Keratinocyte (primary cell): ENCODE data around the gene DIP2B. TPM values are rescaled to one million over a fixed set of nuclear protein-coding genes. Genes with fewer than 3 reads are reported as not detected.

Experiments used
- DNase-seq: peaks from one replicate; pipeline ENCODE4 v3.0.0-alpha.2; 2011; ENCODE audit warnings: low read depth, missing footprints, low spot score
- FAIRE-seq: peaks from 2 replicates; lab custom pipeline; 2011; peaks lifted over from hg19 to GRCh38; lab: Jason Lieb, UNC
- H2AFZ ChIP-seq: 2 replicates; pipeline ENCODE4 v1.6.0; 2012; ENCODE audit warnings: low read length, control low read depth, inconsistent platforms; ENCODE audit not compliant: control insufficient read depth
- H3K27ac ChIP-seq: 2 replicates; pipeline ENCODE4 v1.5.1; 2011; ENCODE audit warnings: low read length; ENCODE audit not compliant: control insufficient read depth, insufficient read depth
- H3K27me3 ChIP-seq: 3 replicates; pipeline ENCODE4 v1.6.0; 2011; ENCODE audit warnings: low read length; ENCODE audit not compliant: control insufficient read depth, insufficient read depth; ENCODE audit errors: extremely low read depth
- H3K36me3 ChIP-seq, 2 experiments: 2 replicates in 1 of 2; 3 replicates in 1 of 2; pipeline ENCODE4 v1.5.1; 2011; ENCODE audit warnings: low read length in 2 of 2, mild to moderate bottlenecking in 1 of 2; ENCODE audit not compliant: control insufficient read depth in 2 of 2, insufficient read depth in 2 of 2; ENCODE audit errors: extremely low read depth in 1 of 2
- H3K4me1 ChIP-seq: 3 replicates; pipeline ENCODE4 v1.5.1; 2011; ENCODE audit warnings: low read length; ENCODE audit not compliant: control insufficient read depth, insufficient read depth; ENCODE audit errors: extremely low read depth
- H3K4me2 ChIP-seq: 3 replicates; pipeline ENCODE4 v1.6.0; 2011; ENCODE audit warnings: low read depth, low read length; ENCODE audit not compliant: control insufficient read depth, insufficient read depth; ENCODE audit errors: extremely low read depth
- H3K4me3 ChIP-seq, 3 experiments: fragments of 200-600 bp in 1 of 3; sonication (generic) in 1 of 3; 2 replicates in 2 of 3; 3 replicates in 1 of 3; pipeline ENCODE4 v1.5.1; 2011 to 2016; ENCODE audit warnings: low read length in 3 of 3, mild to moderate bottlenecking in 3 of 3, control low read depth in 2 of 3, inconsistent platforms in 1 of 3, low read depth in 1 of 3, mixed read lengths in 1 of 3, mixed run types in 1 of 3, moderate library complexity in 1 of 3; ENCODE audit not compliant: control insufficient read depth in 2 of 3, insufficient read depth in 2 of 3; ENCODE audit errors: extremely low read depth in 1 of 3
- H3K79me2 ChIP-seq: 2 replicates; pipeline ENCODE4 v1.6.0; 2012; ENCODE audit warnings: low read length; ENCODE audit not compliant: control insufficient read depth, insufficient read depth
- H3K9ac ChIP-seq: 3 replicates; pipeline ENCODE4 v1.6.0; 2011; ENCODE audit warnings: low read length; ENCODE audit not compliant: control insufficient read depth, insufficient read depth; ENCODE audit errors: extremely low read depth
- H3K9me1 ChIP-seq: 3 replicates; pipeline ENCODE4 v1.6.0; 2011; ENCODE audit warnings: low read length; ENCODE audit not compliant: control insufficient read depth, insufficient read depth; ENCODE audit errors: extremely low read depth
- H3K9me3 ChIP-seq: 2 replicates; pipeline ENCODE4 v1.5.1; 2012; ENCODE audit warnings: low read depth, low read length; ENCODE audit not compliant: control insufficient read depth
- H4K20me1 ChIP-seq: 3 replicates; pipeline ENCODE4 v1.6.0; 2011; ENCODE audit warnings: low read length; ENCODE audit not compliant: control insufficient read depth, insufficient read depth; ENCODE audit errors: extremely low read depth
- EZH2 ChIP-seq: IDR thresholded peaks from one replicate; pipeline ENCODE4 v1.6.1; 2012; ENCODE audit warnings: inconsistent platforms, mild to moderate bottlenecking, low read length, moderate library complexity
- dilution Hi-C: fragments of 300-500 bp; cut with MboI; formaldehyde crosslinking; loops from one replicate; pipeline ENCODE4 v1.7.0; 2020; ENCODE audit warnings: low sequenced_read_pairs; ENCODE audit not compliant: extremely low pct_ligation_motif_present
- polyA plus RNA-seq, 5 experiments: library from polyadenylated mRNA; depleted of rRNA in 3 of 5; stranded (reverse) in 3 of 5; stranded (forward) in 1 of 5; unstranded in 1 of 5; fragments of >200 nt; gene quantifications; 1 replicate in 1 of 5; 2 replicates in 3 of 5; 3 replicates in 1 of 5; pipeline versions ENCODE4 v1.2.1 to v1.2.3, GENCODE V29; 2011 to 2012; ENCODE audit warnings: missing spikeins in 2 of 5, low read depth in 1 of 5, low replicate concordance in 1 of 5
- small RNA-seq, 3 experiments: library from RNA; depleted of rRNA; stranded (forward); fragments of <200 nt; gene quantifications; one replicate each; pipeline ENCODE3, GENCODE V24; 2012; ENCODE audit warnings: low read depth in 3 of 3, low replicate concordance in 1 of 3; ENCODE audit not compliant: insufficient read length in 3 of 3
- TF ChIP-seq, protein P1 (sequence below), 3 experiments: IDR thresholded peaks in 1 of 3; conservative IDR thresholded peaks in 1 of 3; optimal IDR thresholded peaks in 1 of 3; 2 replicates in 2 of 3; 3 replicates in 1 of 3; pipeline versions ENCODE3 to v1.5.1; 2011; ENCODE audit warnings: low read length in 3 of 3, mild to moderate bottlenecking in 3 of 3, moderate library complexity in 2 of 3, control low read depth in 1 of 3, inconsistent platforms in 1 of 3; ENCODE audit not compliant: insufficient read depth in 2 of 3; ENCODE audit errors: extremely low read depth in 1 of 3

Gene DIP2B
- polyA plus RNA-seq, 1 donor (not counting 4 experiments of a cell fraction or from before 2014, with no cell fraction given) = 30.2 TPM

DNA sequence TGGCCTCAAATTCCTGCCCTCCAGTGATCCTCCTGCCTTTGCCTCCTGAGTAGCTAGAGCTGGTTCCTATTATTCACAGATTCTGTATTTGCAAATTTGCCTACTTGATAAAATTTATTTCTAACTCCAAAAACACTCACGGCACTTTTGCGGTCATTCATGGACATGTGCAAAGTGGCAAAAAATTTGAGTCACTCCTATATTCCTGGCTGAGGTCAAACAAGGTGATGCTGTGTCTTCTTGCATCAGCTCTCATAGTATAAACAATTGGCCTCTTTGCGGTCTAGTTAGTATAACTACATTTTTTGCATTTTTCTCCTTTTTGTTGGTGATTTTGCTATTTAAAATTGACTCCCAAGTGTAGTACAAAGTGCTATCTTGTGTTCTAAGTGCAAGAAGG, 283.8 kb downstream of the DIP2B start:
- peaks cover 19% of the 10 kb centered on the region for H3K79me2 ChIP-seq
- peaks cover 0 to 4% of the 10 kb centered on the region in 2 experiments for H3K36me3 ChIP-seq
- H3K4me1 ChIP-seq = peaks cover 29% of the 10 kb centered on the region
- dilution Hi-C loops = no loop called here
- H3K27me3 ChIP-seq = no peaks in the 10 kb centered on the region
- no peak for DNase-seq
- no peak overlapping the region for H3K4me3 ChIP-seq
- no peak overlapping the region for H3K27ac ChIP-seq
- no peak overlapping the region for H3K4me2 ChIP-seq
- no peaks in the 10 kb centered on the region for H4K20me1 ChIP-seq
- H3K9ac ChIP-seq = no peak overlapping the region
- H2AFZ ChIP-seq = no peak overlapping the region
- H3K9me1 ChIP-seq = no peaks in the 10 kb centered on the region
- no peak for FAIRE-seq
- no peaks in the 10 kb centered on the region for H3K9me3 ChIP-seq
- no peak for TF ChIP-seq EZH2
- TF ChIP-seq, protein P1, sequence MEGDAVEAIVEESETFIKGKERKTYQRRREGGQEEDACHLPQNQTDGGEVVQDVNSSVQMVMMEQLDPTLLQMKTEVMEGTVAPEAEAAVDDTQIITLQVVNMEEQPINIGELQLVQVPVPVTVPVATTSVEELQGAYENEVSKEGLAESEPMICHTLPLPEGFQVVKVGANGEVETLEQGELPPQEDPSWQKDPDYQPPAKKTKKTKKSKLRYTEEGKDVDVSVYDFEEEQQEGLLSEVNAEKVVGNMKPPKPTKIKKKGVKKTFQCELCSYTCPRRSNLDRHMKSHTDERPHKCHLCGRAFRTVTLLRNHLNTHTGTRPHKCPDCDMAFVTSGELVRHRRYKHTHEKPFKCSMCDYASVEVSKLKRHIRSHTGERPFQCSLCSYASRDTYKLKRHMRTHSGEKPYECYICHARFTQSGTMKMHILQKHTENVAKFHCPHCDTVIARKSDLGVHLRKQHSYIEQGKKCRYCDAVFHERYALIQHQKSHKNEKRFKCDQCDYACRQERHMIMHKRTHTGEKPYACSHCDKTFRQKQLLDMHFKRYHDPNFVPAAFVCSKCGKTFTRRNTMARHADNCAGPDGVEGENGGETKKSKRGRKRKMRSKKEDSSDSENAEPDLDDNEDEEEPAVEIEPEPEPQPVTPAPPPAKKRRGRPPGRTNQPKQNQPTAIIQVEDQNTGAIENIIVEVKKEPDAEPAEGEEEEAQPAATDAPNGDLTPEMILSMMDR (optimal IDR thresholded peaks at IDR 0.05 in 1 of 3, IDR thresholded peaks at IDR 0.05 in 1 of 3, conservative IDR thresholded peaks at IDR 0.05 in 1 of 3; ENCODE audit: extremely low read depth in 1 of 3, insufficient read depth in 2 of 3, low read length in 3 of 3) = no peak

DNA sequence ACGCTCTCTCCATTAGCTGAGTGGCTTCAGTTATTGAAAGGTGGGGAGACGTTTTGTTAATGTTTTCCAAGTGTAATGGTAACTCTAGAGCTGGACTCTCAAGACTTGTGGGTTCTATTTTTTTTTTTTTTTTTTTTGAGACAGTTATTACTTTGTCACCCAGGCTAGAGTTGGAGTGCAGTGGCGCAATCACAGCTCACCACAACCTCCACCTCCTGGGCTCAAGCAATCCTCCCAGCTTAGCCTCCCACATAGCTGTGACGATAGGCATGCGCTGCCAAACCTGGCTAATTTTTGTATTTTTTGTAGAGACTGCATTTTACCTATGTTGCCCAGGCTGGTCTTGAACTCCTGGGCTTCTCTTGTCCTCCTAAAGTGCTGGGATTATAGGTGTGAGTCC, 285.3 kb downstream of the DIP2B start:
- Histone ChIP-seq H3K9me3 (no peaks in the 10 kb centered on the region), H2AFZ (no peak overlapping the region), H3K9ac (no peak overlapping the region), H3K9me1 (no peaks in the 10 kb centered on the region), H3K36me3 (peaks cover 0 to 4% of the 10 kb centered on the region in 2 experiments), H3K4me1 (peaks cover 26% of the 10 kb centered on the region), H3K4me3 (no peak overlapping the region), H3K4me2 (no peak overlapping the region), H3K79me2 (peaks cover 17% of the 10 kb centered on the region), H3K27ac (no peak overlapping the region), H3K27me3 (no peaks in the 10 kb centered on the region), H4K20me1 (no peaks in the 10 kb centered on the region)
- no peak for TF ChIP-seq EZH2
- TF ChIP-seq, protein P1 (optimal IDR thresholded peaks at IDR 0.05 in 1 of 3, IDR thresholded peaks at IDR 0.05 in 1 of 3, conservative IDR thresholded peaks at IDR 0.05 in 1 of 3; ENCODE audit: extremely low read depth in 1 of 3, insufficient read depth in 2 of 3, low read length in 3 of 3) = no peak
- dilution Hi-C loops = no loop called here
- no peak for DNase-seq
- no peak for FAIRE-seq

Small RNA genes within 50 kb of the gene (small RNA-seq; reads per million reads assigned to genes)
- gene RF00019 = 0 reads per million in 3 experiments
- gene RNU6-238P = 0 reads per million in 3 experiments
- gene RNU6-769P = 0 reads per million in 3 experiments

Other genes starting within 250 kb of the DIP2B start
- gene LIMA1, start 221.5 kb upstream of the DIP2B start, polyA plus RNA-seq = 449 to 510 TPM (median 483 TPM) in 3 replicates
- gene FAM186A, start 108.4 kb upstream of the DIP2B start, polyA plus RNA-seq = not detected in 3 replicates
- 20.5 to 33.2 TPM (median 29.7 TPM) in 3 replicates for gene LARP4, start 104.1 kb upstream of the DIP2B start, polyA plus RNA-seq